GM19238 (cell line): ENCODE data around the gene TEX26.

ENCODE experiments used
- DNase-seq: peaks from one replicate; pipeline ENCODE4 v3.0.0; 2011; ENCODE audit warnings: low spot score; ENCODE audit not compliant: insufficient read length

Gene TEX26

GRCh38 chr13:31011901-31012654, 79.6 kb downstream of the TEX26 start:
- DNase-seq, result no peak

- no peak for DNase-seq
Observed at GRCh38 chr13:31012655-31013024, 80.2 kb downstream of the TEX26 start.

- no peak for DNase-seq
Observed at GRCh38 chr13:31014456-31014855, 82.0 kb downstream of the TEX26 start.

- DNase-seq, result no peak
Observed at GRCh38 chr13:31015199-31015598, 82.7 kb downstream of the TEX26 start.

- DNase-seq, result no peak
Observed at GRCh38 chr13:31016342-31017325, 84.2 kb downstream of the TEX26 start.

- no peak for DNase-seq
Observed at GRCh38 chr13:31018511-31018910, 86.1 kb downstream of the TEX26 start.

- DNase-seq, result no peak
Observed at GRCh38 chr13:31020996-31021395, 88.5 kb downstream of the TEX26 start.

- DNase-seq, result no peak
Observed at GRCh38 chr13:31022288-31022895, 89.9 kb downstream of the TEX26 start.

- no peak for DNase-seq
Observed at GRCh38 chr13:31022928-31023530, 90.6 kb downstream of the TEX26 start.
